ENCODE measurements around the gene BMI1.

BMI1 gene

GRCh38 chr10:22319980-22320558 is 830 bp upstream of the BMI1 start:
- DNase-seq, result no peak

DNA sequence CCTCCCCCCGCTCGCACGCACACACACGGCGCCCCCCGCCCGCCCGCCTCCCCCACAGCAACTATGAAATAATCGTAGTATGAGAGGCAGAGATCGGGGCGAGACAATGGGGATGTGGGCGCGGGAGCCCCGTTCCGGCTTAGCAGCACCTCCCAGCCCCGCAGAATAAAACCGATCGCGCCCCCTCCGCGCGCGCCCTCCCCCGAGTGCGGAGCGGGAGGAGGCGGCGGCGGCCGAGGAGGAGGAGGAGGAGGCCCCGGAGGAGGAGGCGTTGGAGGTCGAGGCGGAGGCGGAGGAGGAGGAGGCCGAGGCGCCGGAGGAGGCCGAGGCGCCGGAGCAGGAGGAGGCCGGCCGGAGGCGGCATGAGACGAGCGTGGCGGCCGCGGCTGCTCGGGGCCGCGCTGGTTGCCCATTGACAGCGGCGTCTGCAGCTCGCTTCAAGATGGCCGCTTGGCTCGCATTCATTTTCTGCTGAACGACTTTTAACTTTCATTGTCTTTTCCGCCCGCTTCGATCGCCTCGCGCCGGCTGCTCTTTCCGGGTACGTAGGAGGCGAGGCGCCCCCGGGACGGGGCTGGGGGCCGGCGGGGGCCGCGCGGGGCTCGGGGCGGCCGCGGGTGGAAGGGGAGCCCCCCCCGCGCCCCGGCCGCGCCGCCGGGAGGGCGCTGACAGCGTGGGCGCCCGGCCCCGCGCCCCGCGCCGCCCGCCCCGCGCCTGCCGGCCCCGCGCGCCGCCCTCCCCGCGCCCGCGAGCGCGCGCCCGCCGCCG is 441 bp downstream of the BMI1 start:
- DNase-seq, result peak; percentile 80

- DNase-seq, result peak; percentile 63
These were observed 1.2 kb downstream of the BMI1 start for GRCh38 chr10:22321924-22322640.

GRCh38 chr10:22322641-22323160 is 1.8 kb downstream of the BMI1 start:
- no peak for DNase-seq

- no peak for DNase-seq
These were observed 2.8 kb downstream of the BMI1 start for GRCh38 chr10:22323538-22324305.

- DNase-seq, result no peak
These were observed 3.5 kb downstream of the BMI1 start for GRCh38 chr10:22324413-22324812.

GRCh38 chr10:22324893-22325271 is 4.0 kb downstream of the BMI1 start:
- no peak for DNase-seq

GRCh38 chr10:22325272-22326144 is 4.6 kb downstream of the BMI1 start:
- peak; percentile 80 for DNase-seq

DNA sequence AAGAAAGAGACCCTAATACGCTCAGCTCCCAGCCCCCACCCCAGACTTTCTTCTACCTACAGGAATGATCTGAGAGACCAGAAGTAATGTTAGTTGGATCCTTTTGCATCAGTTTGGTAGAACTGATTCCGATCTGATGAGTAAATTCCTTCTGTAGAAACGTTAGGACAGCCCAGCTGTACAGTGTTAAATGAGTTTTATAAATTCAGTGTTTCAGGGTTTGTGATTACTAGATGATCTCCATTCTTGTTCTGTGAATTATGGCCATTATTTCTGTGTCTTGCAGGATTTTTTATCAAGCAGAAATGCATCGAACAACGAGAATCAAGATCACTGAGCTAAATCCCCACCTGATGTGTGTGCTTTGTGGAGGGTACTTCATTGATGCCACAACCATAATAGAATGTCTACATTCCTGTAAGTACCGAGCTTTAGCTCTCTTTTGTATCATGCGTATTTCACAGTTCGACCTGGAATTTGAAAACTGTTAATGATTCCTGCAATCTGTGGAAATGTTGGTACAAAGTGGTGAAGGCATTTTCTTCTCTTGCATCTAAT is 5.3 kb downstream of the BMI1 start:
- DNase-seq, result no peak

GRCh38 chr10:22329150-22329549 is 8.3 kb downstream of the BMI1 start:
- DNase-seq, result no peak

DNA sequence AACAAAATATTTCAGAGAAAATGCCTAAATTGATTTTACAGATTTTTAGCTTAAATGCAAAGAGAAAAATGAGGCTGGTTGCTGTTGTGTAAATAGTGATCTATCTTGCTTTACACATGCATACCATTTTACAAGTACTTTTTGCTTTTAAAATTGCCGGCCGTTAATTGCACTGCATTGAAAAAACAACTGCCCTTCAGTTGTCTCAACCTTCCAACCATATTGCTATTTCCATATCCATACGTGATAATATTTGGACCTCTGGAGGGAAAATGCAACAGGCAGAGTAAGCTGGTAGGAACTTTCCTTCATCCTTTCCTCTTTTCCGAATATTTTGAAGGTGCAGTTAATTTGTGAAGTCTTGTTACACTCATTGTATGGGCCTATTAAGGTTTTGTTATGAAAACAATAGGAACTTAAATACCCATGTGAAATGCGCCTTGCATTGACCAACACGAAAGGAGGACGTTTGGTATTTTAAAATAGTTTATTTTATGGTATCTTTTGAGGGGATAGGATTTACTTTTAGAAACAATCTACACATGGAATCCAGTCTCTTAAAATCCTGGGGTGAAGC is 11.3 kb downstream of the BMI1 start:
- no peak for DNase-seq

- no peak for DNase-seq
These were observed 12.5 kb downstream of the BMI1 start for GRCh38 chr10:22333167-22333974.

DNA sequence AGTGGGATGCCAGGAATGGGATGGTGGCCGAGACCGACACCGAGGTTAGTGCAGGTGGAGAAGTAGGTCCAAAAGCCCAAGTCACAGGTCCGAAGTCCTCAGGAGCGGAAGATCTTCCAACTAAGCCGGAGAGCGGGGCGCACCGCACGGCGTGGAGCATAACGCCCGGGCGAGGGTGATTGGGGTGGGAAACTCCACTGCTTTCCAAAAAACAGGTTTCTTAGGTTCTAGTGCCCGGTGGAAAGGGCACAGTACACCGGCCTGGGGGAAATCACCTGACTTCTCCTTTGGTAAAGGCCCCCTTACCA is 13.0 kb downstream of the BMI1 start:
- DNase-seq, result no peak

DNA sequence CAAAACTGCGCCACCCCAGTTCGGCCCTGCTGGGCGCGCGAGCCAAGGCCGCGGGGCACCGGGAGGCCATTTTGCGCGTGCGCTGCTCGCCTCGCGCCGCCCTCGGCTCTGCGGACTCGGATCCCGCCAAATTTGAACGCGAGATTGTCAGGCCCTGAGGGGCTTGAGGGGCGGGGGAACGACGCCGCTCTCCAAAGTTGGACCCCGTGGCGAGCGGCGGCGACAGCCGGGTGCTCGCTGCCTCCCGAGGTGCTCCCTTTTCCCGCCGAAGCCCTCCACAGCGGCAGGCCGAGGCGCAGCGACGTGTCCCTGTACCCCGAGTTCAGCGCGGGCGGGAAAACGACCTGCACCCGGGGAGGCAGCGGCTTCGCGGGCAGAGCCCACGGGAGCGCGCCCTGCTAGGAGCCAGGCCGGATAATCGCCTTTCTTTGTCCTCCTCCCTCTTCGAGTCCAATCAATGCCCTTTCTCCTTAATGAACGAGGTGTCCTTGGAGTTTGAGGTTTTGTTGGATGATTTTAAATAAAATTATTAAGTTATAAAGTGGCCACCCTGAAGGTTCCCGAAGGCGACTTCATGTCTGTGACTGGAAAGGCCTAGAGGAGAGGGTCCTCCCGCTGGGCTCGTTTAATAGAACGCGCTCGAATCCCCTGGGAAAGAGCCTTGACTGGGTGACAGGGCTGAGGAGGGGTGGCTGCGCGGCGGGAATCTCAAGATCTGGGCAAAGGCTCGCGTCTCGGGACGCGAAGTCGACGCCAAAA is 13.7 kb downstream of the BMI1 start:
- DNase-seq, result no peak

GRCh38 chr10:22335173-22335933 is 14.5 kb downstream of the BMI1 start:
- peak; percentile 78 for DNase-seq

GRCh38 chr10:22338185-22338900 is 17.4 kb downstream of the BMI1 start:
- no peak for DNase-seq

DNA sequence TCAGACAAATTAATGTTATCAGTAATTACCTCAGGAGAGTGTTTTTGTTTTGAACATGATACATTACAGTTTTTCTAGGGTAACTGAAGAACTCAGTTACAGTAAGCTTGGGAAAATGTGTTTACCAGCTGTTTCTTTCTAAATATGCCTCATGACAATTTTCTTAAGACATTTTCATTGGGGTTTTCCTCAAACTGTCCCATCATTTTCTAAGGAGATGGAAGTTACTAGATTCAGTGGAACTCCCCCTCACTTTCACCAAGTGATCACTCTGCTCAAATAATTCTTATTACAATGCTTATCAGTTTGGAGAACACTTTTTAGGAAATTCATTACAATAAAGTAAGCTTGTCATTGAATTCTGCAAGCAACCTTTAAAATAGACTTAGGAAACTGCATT is 18.0 kb downstream of the BMI1 start:
- DNase-seq, result no peak

DNA sequence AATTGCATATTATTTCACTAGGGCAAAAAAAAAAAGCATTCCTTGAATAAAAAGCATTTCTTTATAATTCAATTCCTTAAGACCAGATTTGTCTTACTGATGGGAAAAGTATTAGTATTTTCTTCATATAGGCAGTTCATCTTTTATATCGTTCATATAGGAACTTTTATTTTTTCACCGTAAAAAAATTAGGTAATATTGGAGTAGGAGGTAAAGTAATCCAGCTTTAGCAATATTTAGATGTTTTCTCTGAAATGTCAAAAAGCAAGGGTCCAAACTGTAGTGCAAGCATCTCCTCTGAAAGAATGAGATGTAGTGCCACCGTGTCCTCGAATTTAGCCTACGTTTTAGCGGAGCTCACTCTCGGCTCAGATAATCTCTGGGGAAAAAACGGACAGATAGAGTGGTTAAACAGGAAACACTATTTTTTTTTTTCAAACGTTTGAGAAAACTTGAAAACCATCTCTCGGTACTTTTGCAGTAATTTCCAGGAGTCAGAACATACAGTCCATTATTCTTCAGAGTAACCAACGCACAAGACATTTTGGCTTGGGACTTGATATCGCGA is 18.9 kb downstream of the BMI1 start:
- no peak for DNase-seq
